Pancreas (tissue), 10 donors: Measurements from ENCODE around the gene GP1BB. TPM values are rescaled to one million over a fixed set of nuclear protein-coding genes. Genes with fewer than 3 reads are reported as not detected.

Experiments used
- ATAC-seq, 4 donors: fragments of 200-7000 bp; cut with Tn5 transposase; one replicate each; pipeline versions ENCODE4 v1.8.0 to v1.9.1; 2020; ENCODE audit warnings: mild to moderate bottlenecking in 4 of 4, moderate library complexity in 4 of 4
- DNase-seq, 6 donors: peaks; one replicate each; pipeline ENCODE4 v3.0.0-alpha.2; 2020
- FAIRE-seq: peaks from 2 replicates; lab custom pipeline; 2012; peaks lifted over from hg19 to GRCh38; lab: Jason Lieb, UNC
- H3K27ac ChIP-seq, 4 donors: fragments of 200-600 bp; sonication (generic); 1 replicate in 3 of 4; 2 replicates in 1 of 4; pipeline versions ENCODE4 v1.5.0 to v1.8.0; 2020
- H3K27me3 ChIP-seq, 4 donors: fragments of 200-600 bp; one replicate each; pipeline ENCODE4 v1.8.0; 2021
- H3K36me3 ChIP-seq, 3 donors: fragments of 200-600 bp; sonication (generic) in 1 of 3; one replicate each; pipeline versions ENCODE4 v1.5.0 to v1.8.0; 2020 to 2021
- H3K4me1 ChIP-seq, 3 donors: fragments of 200-600 bp; one replicate each; pipeline ENCODE4 v1.8.0; 2021
- H3K4me3 ChIP-seq, 4 donors: fragments of 200-600 bp; sonication (generic) in 2 of 4; one replicate each; pipeline versions ENCODE4 v1.5.0 to v1.8.0; 2020 to 2021
- H3K9me3 ChIP-seq, 4 donors: fragments of 200-600 bp; one replicate each; pipeline ENCODE4 v1.8.0; 2021
- CTCF ChIP-seq, 4 donors: fragments of 200-600 bp; sonication (generic) in 3 of 4; IDR thresholded peaks; one replicate each; pipeline versions ENCODE4 v1.5.0 to v1.8.0; 2021; ENCODE audit warnings: antibody characterized with exemption in 4 of 4
- WGBS, 2 donors: extraction: QIAGEN DNeasy Blood & Tissue Kit; methylation state at CpG; one replicate each; pipeline ENCODE4 v1.1.7; 2013; 5-methylcytosine and 5-hydroxymethylcytosine counted together
- intact Hi-C, 3 donors: fragments of 100-400 bp; cut with DNase I; formaldehyde crosslinking; loops; one replicate each; pipeline versions ENCODE4 v1.11.1 to v1.14.2; 2022
- polyA plus RNA-seq, 2 donors: library from polyadenylated mRNA; stranded (reverse); fragments of 200-250 nt; gene quantifications; one replicate each; pipeline ENCODE4 v1.2.3, GENCODE V29; 2013
- total RNA-seq, 6 donors: library from RNA; stranded (reverse); fragmentation: NEBNext Ultra II Directional in 4 of 6; extraction: Animal tissue kit (Norgen Biotek cat#: 25700) in 4 of 6; gene quantifications; one replicate each; pipeline versions ENCODE4 v1.2.1 to v1.2.4, GENCODE V29; 2021 to 2023
- donor health status: healthy with polysubstance abuse.
- donor health status: DM: no; HTN: no; CAD: no; lungs with moderate emphysema.
- donor health status: DM: no; HTN: no; CAD: no.
- donor health status: control.
- donor health status: control.
- donor health status: Bipolar disorder and iron deficiency.
- donor health status: DM: yes; HTN: yes; CAD: no.
- donor health status: DM: no; HTN: no; CAD: no.
- donor health status: DM: no; HTN: no; CAD: no.
- donor health status: DM: yes; HTN: yes; CAD: no.

The GP1BB gene
- total and polyA plus RNA-seq, 8 donors, result 1.2 to 21.2 (median 1.5) TPM; not detected in 2

GRCh38 chr22:19759427-19760057 is 36.2 kb downstream of the GP1BB start:
- WGBS, 2 donors, result 7 to 8% methylated on average over 37 to 43 of the region's 43 CpGs
- H3K4me3 ChIP-seq, result no peak overlapping the region
- peaks cover 0 to 4% (median 0%) of the 10 kb centered on the region in 3 donors for H3K4me1 ChIP-seq
- no peak overlapping the region for H3K27ac ChIP-seq
- peaks cover 0 to 19% (median 11%) of the 10 kb centered on the region in 4 donors for H3K27me3 ChIP-seq
- no peaks in the 10 kb centered on the region for H3K36me3 ChIP-seq
- intact Hi-C loops, result no loop called here
- no peak for DNase-seq
- ATAC-seq, result no peak
- no peak for TF ChIP-seq CTCF (IDR thresholded peaks at IDR 0.05)
- no peaks in the 10 kb centered on the region for H3K9me3 ChIP-seq
- FAIRE-seq, result no peak

- ATAC-seq, result no peak
- no peak for TF ChIP-seq CTCF (IDR thresholded peaks at IDR 0.05)
- intact Hi-C loops, result no loop called here
- peak in 1 of 6 donors; percentile 33 for DNase-seq
- WGBS, 2 donors, result 6 to 12% methylated on average over 18 to 60 of the region's 79 CpGs
- no peaks in the 10 kb centered on the region for H3K36me3 ChIP-seq
- H3K4me1 ChIP-seq, result peaks cover 0 to 4% (median 0%) of the 10 kb centered on the region in 3 donors
- no peak within 1 kb of the TSS for H3K27ac ChIP-seq
- no peak for FAIRE-seq
- no peaks in the 10 kb centered on the region for H3K9me3 ChIP-seq
- H3K27me3 ChIP-seq, result peaks cover 0 to 23% (median 11%) of the 10 kb centered on the region in 4 donors
- peak within 1 kb of the TSS in 1 of 4 donors; percentile 25 for H3K4me3 ChIP-seq
These were observed 37.0 kb downstream of the GP1BB start, which contains the start of gene TBX1 for GRCh38 chr22:19760058-19760950. Gene TBX1, plus strand, starts transcription at chr22:19760778. Its CDS starts 66 bp downstream, at chr22:19760844.

GRCh38 chr22:19760951-19761724 is 37.8 kb downstream of the GP1BB start:
- no peak for FAIRE-seq
- H3K27me3 ChIP-seq, result peaks cover 0 to 24% (median 9%) of the 10 kb centered on the region in 4 donors

More at GRCh38 chr22:19760951-19761724, 37.8 kb downstream of the GP1BB start:
- Histone ChIP-seq H3K36me3 (no peaks in the 10 kb centered on the region), H3K4me3 (peak overlapping the region in 1 of 4 donors; percentile 25), H3K4me1 (peaks cover 0 to 4% (median 0%) of the 10 kb centered on the region in 3 donors), H3K9me3 (no peaks in the 10 kb centered on the region), H3K27ac (no peak overlapping the region)
- TF ChIP-seq CTCF (IDR thresholded peaks at IDR 0.05), result no peak
- peak in 1 of 6 donors; percentile 65 for DNase-seq
- 12 to 16% methylated on average over 78 to 117 of the region's 117 CpGs for WGBS, 2 donors
- no peak for ATAC-seq
- intact Hi-C loops, result no loop called here
